ENCODE results near the gene ASS1. TPM values are rescaled to one million over a fixed set of nuclear protein-coding genes. Genes with fewer than 3 reads are reported as not detected.

ASS1 gene
- total and polyA plus RNA-seq, 2 of the 13 experiments (the other 11 are each of a cell fraction or from before 2014, with no cell fraction given): 77.6 to 122 TPM

- no peak for TF ChIP-seq PLSCR1 (CRISPR knock-in tag; IDR thresholded peaks at IDR 0.05; ENCODE audit: borderline replicate concordance)
- no peak for TF ChIP-seq SNAI1 (CRISPR knock-in tag; IDR thresholded peaks at IDR 0.05; ENCODE audit: borderline replicate concordance)
- TF ChIP-seq ZNF780A (CRISPR knock-in tag; IDR thresholded peaks at IDR 0.05): no peak
- TF ChIP-seq ZNF513 (CRISPR knock-in tag; conservative IDR thresholded peaks at IDR 0.05): no peak
- no peak; the same call in 1 of the 2 replicates for TF ChIP-seq JUN (CRISPR knock-in tag; IDR thresholded peaks at IDR 0.05)
- 0 out of 2 replicates have a peak, but pooled peaks have one; percentile 24 for TF ChIP-seq ZNF766 (CRISPR knock-in tag; IDR thresholded peaks at IDR 0.05; ENCODE audit: borderline replicate concordance)
- no peak for TF ChIP-seq ZNF792 (CRISPR knock-in tag; IDR thresholded peaks at IDR 0.05)
- TF ChIP-seq SRF (IDR thresholded peaks at IDR 0.05; ENCODE audit: low read depth, low read length): no peak
- peak; percentile 98 for TF ChIP-seq PAXIP1 (CRISPR knock-in tag; conservative IDR thresholded peaks at IDR 0.05)
- no peak for TF ChIP-seq ZSCAN12 (CRISPR knock-in tag; IDR thresholded peaks at IDR 0.05)
- no peak for TF ChIP-seq ZNF570 (CRISPR knock-in tag; IDR thresholded peaks at IDR 0.05; ENCODE audit: borderline replicate concordance)
- TF ChIP-seq TBX2 (CRISPR knock-in tag; IDR thresholded peaks at IDR 0.05; ENCODE audit: borderline replicate concordance): peak; percentile 53
- TF ChIP-seq ZNF414 (CRISPR knock-in tag; IDR thresholded peaks at IDR 0.05): peak; percentile 36; the same call in 1 of the 2 replicates
- TF ChIP-seq KLF12 (CRISPR knock-in tag; IDR thresholded peaks at IDR 0.05; ENCODE audit: borderline replicate concordance): peak; percentile 73; the same call in 1 of the 2 replicates
- TF ChIP-seq ZNF740 (CRISPR knock-in tag; IDR thresholded peaks at IDR 0.05): no peak
- TF ChIP-seq HNRNPUL1 (IDR thresholded peaks at IDR 0.05; ENCODE audit: low read depth, low read length): no peak
- TF ChIP-seq TARDBP (CRISPR knock-in tag; IDR thresholded peaks at IDR 0.05): 0 out of 2 replicates have a peak, but pooled peaks have one; percentile 45
- no peak for TF ChIP-seq ZNF225 (CRISPR knock-in tag; IDR thresholded peaks at IDR 0.05)
- no peak for TF ChIP-seq ZSCAN20 (CRISPR knock-in tag; IDR thresholded peaks at IDR 0.05; ENCODE audit: borderline replicate concordance)
- TF ChIP-seq ZNF703 (CRISPR knock-in tag; IDR thresholded peaks at IDR 0.05; ENCODE audit: borderline replicate concordance): no peak
- TF ChIP-seq MTA3 (CRISPR knock-in tag; IDR thresholded peaks at IDR 0.05): no peak
- no peak; the same call in 1 of the 2 replicates for TF ChIP-seq ZFP41 (CRISPR knock-in tag; IDR thresholded peaks at IDR 0.05; ENCODE audit: borderline replicate concordance)
Measured at GRCh38 chr9:130526854-130527650, 82.3 kb downstream of the ASS1 start (continued).

All from HepG2 (cell line).